Stimulated activated effector memory CD8-positive, alpha-beta T cell treated with anti-CD3 and anti-CD28 coated beads, Interleukin-12 subunit alpha, Interleukin-12 subunit beta, amount 100 ng/mL, for 72 hours (primary cell): Measurements from ENCODE around the gene GPR183.

Experiments used
- ATAC-seq: fragments of 150-1000 bp; cut with Tn5 transposase; 2 replicates; pipeline ENCODE4 v1.10.0; 2021
- DNase-seq, 2 donors: peaks; one replicate each; pipeline ENCODE4 v3.0.0; 2021 to 2022; ENCODE audit warnings: low spot score in 2 of 2
- H3K27ac Mint-ChIP-seq: one replicate; pipeline ENCODE4 v1.8.0; 2022; ENCODE audit warnings: mild to moderate bottlenecking, mixed read lengths
- H3K36me3 Mint-ChIP-seq: one replicate; pipeline ENCODE4 v1.8.0; 2022; ENCODE audit warnings: mild to moderate bottlenecking, mixed read lengths
- H3K4me1 Mint-ChIP-seq: one replicate; pipeline ENCODE4 v1.8.0; 2022; ENCODE audit warnings: mixed read lengths
- H3K4me3 Mint-ChIP-seq: one replicate; pipeline ENCODE4 v1.8.0; 2022; ENCODE audit warnings: mild to moderate bottlenecking, mixed read lengths
- H3K9me3 Mint-ChIP-seq: one replicate; pipeline ENCODE4 v1.8.0; 2022; ENCODE audit warnings: mixed read lengths

The GPR183 gene

GRCh38 chr13:99281811-99282263 lies 25.4 kb downstream of the GPR183 start:
- Mint-ChIP-seq H3K4me1 (peaks cover 91% of the 10 kb centered on the region), H3K27ac (no peak overlapping the region), H3K9me3 (no peaks in the 10 kb centered on the region), H3K36me3 (peaks cover 47% of the 10 kb centered on the region), H3K4me3 (no peak overlapping the region)
- DNase-seq = no peak
- peak; percentile 79 for ATAC-seq

GRCh38 chr13:99280166-99280565 lies 27.0 kb downstream of the GPR183 start:
- no peak for DNase-seq
- Mint-ChIP-seq H3K4me3 (no peak overlapping the region), H3K4me1 (peaks cover 91% of the 10 kb centered on the region), H3K9me3 (no peaks in the 10 kb centered on the region), H3K27ac (peak overlapping the region; percentile 56), H3K36me3 (peaks cover 48% of the 10 kb centered on the region)
- ATAC-seq = no peak

DNA sequence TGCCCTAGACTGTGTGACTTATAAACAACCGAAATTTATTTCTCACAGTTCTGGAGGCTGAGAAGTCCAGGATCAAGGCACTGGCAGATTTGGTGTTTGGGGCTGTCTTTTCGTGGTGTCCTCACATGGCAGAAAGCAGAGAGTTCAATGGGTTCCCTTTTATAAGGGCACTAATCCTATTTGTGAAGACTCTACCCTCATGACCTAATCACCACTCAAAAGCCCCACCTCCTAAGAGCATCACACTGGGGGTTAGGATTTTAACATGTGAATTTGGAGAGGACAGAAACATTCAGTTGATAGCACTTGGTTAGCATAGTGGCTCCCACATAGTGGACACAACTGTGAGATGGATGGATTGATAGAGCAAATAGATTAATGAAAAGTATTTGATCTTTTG lies 27.6 kb downstream of the GPR183 start:
- Mint-ChIP-seq H3K9me3 (no peaks in the 10 kb centered on the region), H3K36me3 (peaks cover 52% of the 10 kb centered on the region), H3K4me1 (peaks cover 92% of the 10 kb centered on the region), H3K27ac (peak overlapping the region; percentile 29), H3K4me3 (no peak overlapping the region)
- ATAC-seq (no peak), DNase-seq (no peak)

DNA sequence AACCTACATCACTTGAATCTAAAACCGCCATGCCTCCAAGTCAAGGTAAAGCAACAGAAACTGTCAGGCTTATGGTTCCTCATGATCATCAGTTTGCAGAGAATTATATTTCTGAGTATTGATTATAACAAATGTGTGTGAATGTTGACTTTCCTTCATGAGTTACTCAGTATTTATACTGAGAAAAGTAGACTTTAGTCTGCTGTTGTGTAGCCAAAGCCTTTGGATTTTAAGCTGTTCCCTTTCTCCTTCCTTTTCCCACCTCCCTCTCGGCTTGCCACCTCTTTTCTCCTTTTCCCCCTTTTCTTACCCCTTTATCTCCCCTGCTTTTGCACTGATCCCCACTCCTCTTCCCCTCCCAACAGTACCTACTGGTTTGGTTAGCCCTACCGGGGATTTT lies 28.4 kb downstream of the GPR183 start:
- H3K4me1 Mint-ChIP-seq = peaks cover 94% of the 10 kb centered on the region
- no peak for ATAC-seq
- peak overlapping the region; percentile 29 for H3K27ac Mint-ChIP-seq
- H3K4me3 Mint-ChIP-seq = no peak overlapping the region
- peaks cover 50% of the 10 kb centered on the region for H3K36me3 Mint-ChIP-seq
- no peak for DNase-seq
- H3K9me3 Mint-ChIP-seq = no peaks in the 10 kb centered on the region

GRCh38 chr13:99278200-99278599 lies 29.0 kb downstream of the GPR183 start:
- H3K27ac Mint-ChIP-seq = peak overlapping the region; percentile 15
- no peak overlapping the region for H3K4me3 Mint-ChIP-seq
- no peak for DNase-seq
- ATAC-seq = peak; percentile 58
- peaks cover 99% of the 10 kb centered on the region for H3K4me1 Mint-ChIP-seq
- peaks cover 57% of the 10 kb centered on the region for H3K36me3 Mint-ChIP-seq
- no peaks in the 10 kb centered on the region for H3K9me3 Mint-ChIP-seq

DNA sequence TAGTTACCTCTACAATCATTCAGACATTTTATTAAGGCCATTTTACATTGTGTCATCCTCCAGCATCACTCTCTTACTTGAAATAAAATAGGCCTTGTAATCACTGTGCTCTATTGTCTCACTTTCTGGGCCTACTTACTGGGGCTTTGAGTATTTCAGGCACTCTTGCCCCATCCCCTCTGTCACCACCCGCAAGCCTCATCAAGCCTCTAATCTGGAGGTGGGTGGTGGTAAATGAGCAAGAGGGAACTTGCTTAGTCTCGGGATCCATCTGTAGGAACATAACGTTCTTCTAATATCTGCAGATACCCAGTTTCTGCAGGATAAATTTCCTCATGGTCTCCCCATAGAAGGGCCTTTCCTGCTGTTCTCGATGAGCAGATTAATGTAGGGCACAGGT lies 29.6 kb downstream of the GPR183 start:
- no peak overlapping the region for H3K4me3 Mint-ChIP-seq
- peaks cover 3% of the 10 kb centered on the region for H3K9me3 Mint-ChIP-seq
- peaks cover 63% of the 10 kb centered on the region for H3K36me3 Mint-ChIP-seq
- peaks cover 99% of the 10 kb centered on the region for H3K4me1 Mint-ChIP-seq
- DNase-seq (no peak), ATAC-seq (no peak)
- peak overlapping the region; percentile 15 for H3K27ac Mint-ChIP-seq

GRCh38 chr13:99276706-99277105 lies 30.5 kb downstream of the GPR183 start:
- H3K27ac Mint-ChIP-seq = no peak overlapping the region
- DNase-seq (no peak), ATAC-seq (no peak)
- peaks cover 3% of the 10 kb centered on the region for H3K9me3 Mint-ChIP-seq
- no peak overlapping the region for H3K4me3 Mint-ChIP-seq
- peaks cover 69% of the 10 kb centered on the region for H3K36me3 Mint-ChIP-seq
- H3K4me1 Mint-ChIP-seq = peaks cover 99% of the 10 kb centered on the region

- Mint-ChIP-seq H3K27ac (peak overlapping the region; percentile 54), H3K36me3 (peaks cover 58% of the 10 kb centered on the region), H3K9me3 (peaks cover 3% of the 10 kb centered on the region), H3K4me1 (peaks cover 90% of the 10 kb centered on the region), H3K4me3 (peak overlapping the region; percentile 23)
- no peak for DNase-seq
- peak; percentile 86 for ATAC-seq
Observed at GRCh38 chr13:99275093-99275469, 32.1 kb downstream of the GPR183 start.

DNA sequence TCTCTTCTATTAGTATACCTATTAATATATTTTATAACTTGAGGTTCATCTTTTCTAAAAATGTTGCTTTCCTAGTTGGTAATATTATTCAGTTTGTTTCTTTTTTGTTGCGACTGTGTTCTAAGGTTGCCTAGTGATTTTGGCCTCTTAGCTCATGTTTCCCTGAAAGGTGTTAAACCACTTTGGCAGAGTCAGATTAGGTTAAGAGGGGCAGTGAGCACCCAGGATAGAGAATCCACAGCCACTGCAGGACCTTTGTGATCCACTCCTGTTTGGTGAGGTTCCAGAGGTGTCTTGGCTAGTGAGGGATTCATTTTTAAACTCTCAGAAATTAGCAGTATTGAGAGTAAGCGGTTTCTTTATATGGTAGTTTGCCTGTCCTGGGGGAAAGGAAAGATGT lies 34.1 kb downstream of the GPR183 start:
- ATAC-seq = peak; percentile 88
- Mint-ChIP-seq H3K36me3 (peaks cover 46% of the 10 kb centered on the region), H3K4me3 (peak overlapping the region; percentile 8), H3K4me1 (peaks cover 78% of the 10 kb centered on the region), H3K9me3 (peaks cover 3% of the 10 kb centered on the region), H3K27ac (peak overlapping the region; percentile 86)
- no peak for DNase-seq

- H3K27ac Mint-ChIP-seq = peak overlapping the region; percentile 86
- peaks cover 3% of the 10 kb centered on the region for H3K9me3 Mint-ChIP-seq
- ATAC-seq (no peak), DNase-seq (no peak)
- peaks cover 71% of the 10 kb centered on the region for H3K4me1 Mint-ChIP-seq
- H3K4me3 Mint-ChIP-seq = no peak overlapping the region
- peaks cover 46% of the 10 kb centered on the region for H3K36me3 Mint-ChIP-seq
Observed at GRCh38 chr13:99272481-99272880, 34.7 kb downstream of the GPR183 start.

GRCh38 chr13:99271249-99271648 lies 36.0 kb downstream of the GPR183 start:
- no peak for DNase-seq
- Mint-ChIP-seq H3K9me3 (peaks cover 3% of the 10 kb centered on the region), H3K4me1 (peaks cover 59% of the 10 kb centered on the region), H3K27ac (peak overlapping the region; percentile 86), H3K4me3 (no peak overlapping the region), H3K36me3 (peaks cover 51% of the 10 kb centered on the region)
- no peak for ATAC-seq

DNA sequence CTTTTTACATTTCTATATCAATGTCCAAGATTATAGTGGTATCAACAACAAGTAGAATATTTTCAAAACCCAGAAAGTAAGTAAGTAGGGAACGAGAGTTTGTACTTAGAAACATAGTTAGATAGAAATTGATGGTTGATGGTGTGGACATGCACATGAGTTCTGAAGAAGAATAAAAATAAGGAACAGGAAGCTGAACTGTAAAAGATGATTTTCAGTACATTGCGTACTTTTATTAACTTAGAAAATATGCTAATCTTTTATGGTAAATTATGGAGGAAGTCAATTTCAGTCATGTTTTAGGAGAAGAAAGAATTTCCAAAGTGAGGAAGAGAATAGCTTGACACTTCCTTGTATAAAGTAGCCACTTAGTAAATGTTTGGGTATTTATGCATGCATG lies 36.7 kb downstream of the GPR183 start:
- DNase-seq (no peak), ATAC-seq (no peak)
- Mint-ChIP-seq H3K4me3 (no peak overlapping the region), H3K9me3 (peaks cover 3% of the 10 kb centered on the region), H3K36me3 (peaks cover 48% of the 10 kb centered on the region), H3K27ac (peak overlapping the region; percentile 6), H3K4me1 (peaks cover 55% of the 10 kb centered on the region)

DNA sequence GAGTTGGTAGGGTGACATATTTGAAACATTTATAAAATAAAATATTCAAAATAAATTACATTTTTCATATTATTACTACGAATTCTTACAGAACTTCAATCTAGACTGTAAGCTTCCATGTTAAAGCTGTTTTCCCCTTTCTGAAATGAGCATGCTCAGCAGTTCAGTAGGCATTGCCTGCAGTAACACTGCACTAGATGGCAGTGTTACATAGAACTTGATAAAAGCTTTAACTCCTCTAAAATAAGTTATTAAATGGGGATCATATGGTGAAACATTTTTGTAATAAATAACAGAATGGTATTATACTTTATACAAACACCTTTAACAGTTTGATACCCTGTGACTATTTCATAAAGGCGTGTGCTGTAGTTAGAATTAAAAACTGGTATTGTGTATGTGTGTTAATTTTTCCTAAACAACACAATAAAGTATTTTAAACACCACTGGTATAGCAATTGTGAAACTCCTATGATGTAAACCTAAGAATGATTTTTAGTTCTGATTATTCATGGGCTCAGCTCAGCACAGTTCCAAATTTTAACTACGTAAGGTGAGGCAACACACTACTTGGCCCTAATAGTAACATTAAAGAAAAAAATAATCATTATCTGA lies 37.5 kb downstream of the GPR183 start:
- Mint-ChIP-seq H3K36me3 (peaks cover 51% of the 10 kb centered on the region), H3K4me3 (no peak overlapping the region)

DNA sequence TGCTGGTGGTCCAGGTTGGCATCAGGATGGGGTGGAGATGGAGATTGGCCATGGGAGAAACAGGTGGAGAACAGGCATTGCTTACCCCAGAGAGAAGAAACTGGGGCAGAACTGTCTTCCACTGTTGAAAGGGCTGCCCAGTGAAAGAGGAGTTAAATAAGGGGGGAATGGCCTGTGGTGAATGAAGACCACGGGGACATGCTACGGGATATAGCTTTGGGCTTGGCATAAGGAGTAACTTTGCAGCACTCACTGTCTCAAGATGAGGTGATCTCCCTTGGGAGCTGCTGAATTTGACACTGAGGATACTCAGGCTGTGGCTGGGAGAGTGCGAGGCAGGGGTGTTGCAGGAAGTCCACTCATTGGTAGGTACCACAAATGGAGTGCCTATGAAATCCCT lies 38.4 kb downstream of the GPR183 start:
- no peak overlapping the region for H3K4me3 Mint-ChIP-seq
- no peak overlapping the region for H3K27ac Mint-ChIP-seq
- H3K9me3 Mint-ChIP-seq = peaks cover 3% of the 10 kb centered on the region
- H3K4me1 Mint-ChIP-seq = peaks cover 53% of the 10 kb centered on the region
- DNase-seq = no peak
- H3K36me3 Mint-ChIP-seq = peaks cover 49% of the 10 kb centered on the region
- ATAC-seq = no peak

More for the DNA sequence above, 37.5 kb downstream of the GPR183 start:
- peak; percentile 65 for ATAC-seq
- DNase-seq = no peak
- Mint-ChIP-seq H3K9me3 (peaks cover 3% of the 10 kb centered on the region), H3K4me1 (peaks cover 53% of the 10 kb centered on the region), H3K27ac (peak overlapping the region; percentile 6)

DNA sequence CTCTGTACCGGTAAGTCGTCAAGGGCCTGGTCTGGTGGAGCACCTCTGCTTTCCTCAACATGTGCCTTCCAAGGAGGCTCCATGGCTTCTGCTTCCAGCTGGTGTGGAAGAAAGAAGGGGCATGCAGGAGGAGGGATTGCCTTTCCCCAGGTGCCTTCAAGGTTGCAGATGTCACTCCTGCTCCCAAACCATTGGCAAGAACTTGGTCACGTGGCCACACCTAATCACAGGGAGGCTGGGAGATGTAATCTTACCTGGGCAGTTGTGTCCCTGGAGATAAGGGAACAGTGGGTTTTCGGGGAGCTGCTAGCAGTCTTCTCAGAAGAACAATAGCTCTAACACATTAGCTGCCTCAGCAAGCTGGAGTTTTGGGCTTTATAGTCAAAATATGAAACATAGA lies 39.3 kb downstream of the GPR183 start:
- Mint-ChIP-seq H3K27ac (no peak overlapping the region), H3K4me1 (peaks cover 53% of the 10 kb centered on the region)

DNA sequence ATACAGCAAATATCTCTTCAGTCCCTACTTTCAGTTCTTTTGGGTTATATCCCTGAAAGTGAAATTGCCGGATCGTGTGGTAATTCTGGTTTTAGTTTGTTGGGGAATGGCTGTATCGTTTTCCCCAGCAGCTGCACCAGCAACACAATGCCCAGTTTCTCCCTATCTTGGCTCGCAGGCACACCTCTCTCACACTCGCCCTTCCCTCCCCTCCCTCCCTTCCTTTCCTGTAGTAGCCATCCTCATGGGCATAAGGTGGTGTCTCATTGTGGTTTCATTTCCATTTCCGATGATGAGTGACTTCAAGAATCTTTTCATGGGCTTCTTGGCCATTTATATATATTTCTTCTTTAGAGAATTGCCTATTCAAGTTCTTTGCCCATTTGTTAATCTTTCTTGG lies 40.4 kb downstream of the GPR183 start:
- DNase-seq (no peak), ATAC-seq (no peak)
- H3K4me3 Mint-ChIP-seq = no peak overlapping the region
- H3K36me3 Mint-ChIP-seq = peaks cover 32% of the 10 kb centered on the region
- H3K27ac Mint-ChIP-seq = no peak overlapping the region
- no peaks in the 10 kb centered on the region for H3K9me3 Mint-ChIP-seq
- peaks cover 42% of the 10 kb centered on the region for H3K4me1 Mint-ChIP-seq

More for the DNA sequence above, 39.3 kb downstream of the GPR183 start:
- ATAC-seq (no peak), DNase-seq (no peak)
- peaks cover 3% of the 10 kb centered on the region for H3K9me3 Mint-ChIP-seq
- H3K4me3 Mint-ChIP-seq = no peak overlapping the region
- peaks cover 40% of the 10 kb centered on the region for H3K36me3 Mint-ChIP-seq
